GM18519 (cell line): ENCODE results near the gene MMP11.
"Not testable (repeated sequence)": the region's sequence is repeated elsewhere in the genome, so short reads cannot be mapped to it uniquely, and the experiment has no call there.

ENCODE experiments used
- ATAC-seq: cut with Tn5 transposase; IDR thresholded peaks from one replicate; pipeline ENCODE4 v1.9.1; 2021; ENCODE audit warnings: mild to moderate bottlenecking, moderate library complexity; ENCODE audit not compliant: unreplicated experiment, low FRiP score

The MMP11 gene, protein sequence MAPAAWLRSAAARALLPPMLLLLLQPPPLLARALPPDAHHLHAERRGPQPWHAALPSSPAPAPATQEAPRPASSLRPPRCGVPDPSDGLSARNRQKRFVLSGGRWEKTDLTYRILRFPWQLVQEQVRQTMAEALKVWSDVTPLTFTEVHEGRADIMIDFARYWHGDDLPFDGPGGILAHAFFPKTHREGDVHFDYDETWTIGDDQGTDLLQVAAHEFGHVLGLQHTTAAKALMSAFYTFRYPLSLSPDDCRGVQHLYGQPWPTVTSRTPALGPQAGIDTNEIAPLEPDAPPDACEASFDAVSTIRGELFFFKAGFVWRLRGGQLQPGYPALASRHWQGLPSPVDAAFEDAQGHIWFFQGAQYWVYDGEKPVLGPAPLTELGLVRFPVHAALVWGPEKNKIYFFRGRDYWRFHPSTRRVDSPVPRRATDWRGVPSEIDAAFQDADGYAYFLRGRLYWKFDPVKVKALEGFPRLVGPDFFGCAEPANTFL

DNA sequence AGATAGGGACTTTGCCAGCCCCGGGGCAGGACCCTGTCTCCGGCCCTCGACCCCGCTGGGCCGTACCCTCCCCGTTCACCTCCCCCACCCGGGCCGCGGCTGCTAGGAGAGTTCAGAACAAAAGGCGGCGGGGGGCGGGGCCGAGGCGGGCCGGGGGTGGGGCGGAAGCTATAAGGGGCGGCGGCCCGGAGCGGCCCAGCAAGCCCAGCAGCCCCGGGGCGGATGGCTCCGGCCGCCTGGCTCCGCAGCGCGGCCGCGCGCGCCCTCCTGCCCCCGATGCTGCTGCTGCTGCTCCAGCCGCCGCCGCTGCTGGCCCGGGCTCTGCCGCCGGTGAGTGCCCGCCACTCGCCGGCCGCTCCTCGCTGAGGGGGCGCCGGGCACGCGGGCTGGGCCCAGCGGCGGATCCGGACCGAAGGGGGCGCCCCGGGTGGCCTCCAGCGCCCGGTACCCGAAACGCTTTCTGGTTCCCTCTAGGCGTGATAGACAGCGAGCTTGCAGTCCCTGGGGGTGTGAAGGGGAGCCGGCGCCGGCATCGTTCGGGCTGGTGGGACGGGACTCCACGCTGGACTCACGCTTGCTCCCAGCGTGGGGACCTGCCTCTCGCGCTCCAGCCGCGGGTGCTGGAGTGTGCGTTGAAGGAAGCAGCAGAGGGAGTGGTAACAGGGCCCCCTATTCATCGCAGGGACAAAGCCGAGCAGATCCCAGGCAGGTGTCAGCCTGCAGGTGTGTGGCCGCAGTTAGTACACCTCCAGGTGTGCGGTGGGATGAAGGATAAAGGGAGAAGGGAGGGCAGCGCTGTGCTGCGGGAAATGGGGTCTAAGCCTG lies at the start of gene MMP11:
TSS of gene MMP11 (plus strand) at position 201 of the 825 bp plus-strand sequence. CDS start at position 223, 22 bp downstream.
- ATAC-seq = no peak

DNA sequence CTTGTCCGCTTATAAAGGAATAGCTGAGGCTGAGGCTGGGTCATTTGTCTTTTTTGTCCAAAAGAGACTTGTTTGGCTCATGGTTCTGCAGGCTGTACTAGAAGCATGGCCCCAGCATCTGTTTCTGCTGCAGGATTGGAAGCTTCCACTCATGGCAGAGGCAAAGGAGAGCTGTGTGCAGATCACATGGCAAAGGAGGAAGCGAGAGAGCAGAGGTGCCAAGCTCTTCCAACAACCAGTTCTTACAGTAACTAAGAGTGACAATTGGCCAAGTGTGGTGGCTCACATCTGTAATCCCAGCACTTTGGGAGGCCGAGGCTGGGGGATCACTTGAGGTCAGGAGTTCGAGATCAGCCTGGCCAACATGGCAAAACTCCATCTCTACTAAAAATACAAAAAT lies 44.5 kb upstream of the MMP11 start:
- ATAC-seq = not testable (repeated sequence)

- no peak for ATAC-seq
Measured at GRCh38 chr22:23737696-23738095, 35.0 kb upstream of the MMP11 start.

DNA sequence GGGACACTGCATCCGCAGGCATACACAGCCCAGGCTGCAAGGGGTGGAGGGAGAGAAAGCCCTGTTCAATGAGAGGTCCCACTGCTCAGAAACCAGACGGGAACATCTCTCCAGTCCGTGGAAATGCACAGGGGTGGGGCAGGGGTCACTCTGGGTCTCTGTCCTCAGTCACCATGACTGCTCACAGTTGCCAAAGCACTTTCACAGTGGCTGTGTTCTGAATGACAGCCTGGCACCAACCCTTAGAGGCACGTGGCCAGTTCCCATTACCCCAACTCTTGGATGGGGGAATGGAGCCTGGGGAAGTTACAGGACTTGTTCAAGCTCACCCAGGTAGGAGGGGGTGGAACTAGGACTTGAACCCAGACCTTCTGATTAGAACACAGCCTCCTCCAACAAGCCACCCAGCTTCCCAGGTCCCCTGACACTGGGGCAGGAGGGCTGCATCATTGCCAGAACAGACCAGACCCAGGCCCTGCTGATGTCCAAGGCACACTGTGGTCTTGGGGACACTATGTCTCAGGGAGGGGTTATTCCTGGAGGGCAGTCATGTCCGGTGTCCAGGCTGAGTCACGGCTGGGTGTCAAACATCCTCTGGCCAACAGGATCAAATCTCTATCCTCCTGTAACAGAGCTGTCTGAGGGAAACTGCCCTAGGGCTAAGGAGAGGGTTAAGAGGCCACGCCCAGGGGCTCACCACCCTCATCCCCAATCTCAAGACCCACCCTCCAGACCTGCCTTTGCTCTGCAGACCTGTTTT lies 30.0 kb upstream of the MMP11 start:
- ATAC-seq = no peak

- ATAC-seq = no peak
Measured at GRCh38 chr22:23743303-23743705, 29.3 kb upstream of the MMP11 start.

- no peak for ATAC-seq
Measured at GRCh38 chr22:23744001-23744400, 28.6 kb upstream of the MMP11 start.

- no peak for ATAC-seq
Measured at GRCh38 chr22:23744485-23744884, 28.2 kb upstream of the MMP11 start.

- no peak for ATAC-seq
Measured at GRCh38 chr22:23745791-23746190, 26.9 kb upstream of the MMP11 start.

DNA sequence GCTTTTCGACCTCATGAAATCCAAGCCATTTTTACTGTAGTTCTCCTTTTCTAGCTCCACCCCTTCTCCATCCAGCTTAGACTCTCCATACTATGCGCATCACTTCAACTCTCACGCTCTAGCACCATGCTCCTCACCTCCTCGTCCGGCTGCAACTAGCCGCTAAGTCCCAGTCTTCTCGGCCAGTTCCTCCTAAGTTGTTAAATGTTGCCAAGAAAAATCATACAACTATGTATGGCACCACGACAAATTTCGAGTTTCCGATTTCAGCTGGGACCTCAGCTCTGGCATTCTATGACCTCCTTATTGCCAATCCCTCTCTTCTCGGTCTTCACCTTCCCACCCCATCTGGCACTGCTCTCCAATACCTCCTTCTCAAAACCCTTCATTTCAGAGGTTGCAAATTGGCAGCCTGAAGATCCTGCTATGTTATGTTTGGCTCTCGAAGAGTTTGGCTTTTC lies 22.8 kb upstream of the MMP11 start:
- ATAC-seq = no peak

DNA sequence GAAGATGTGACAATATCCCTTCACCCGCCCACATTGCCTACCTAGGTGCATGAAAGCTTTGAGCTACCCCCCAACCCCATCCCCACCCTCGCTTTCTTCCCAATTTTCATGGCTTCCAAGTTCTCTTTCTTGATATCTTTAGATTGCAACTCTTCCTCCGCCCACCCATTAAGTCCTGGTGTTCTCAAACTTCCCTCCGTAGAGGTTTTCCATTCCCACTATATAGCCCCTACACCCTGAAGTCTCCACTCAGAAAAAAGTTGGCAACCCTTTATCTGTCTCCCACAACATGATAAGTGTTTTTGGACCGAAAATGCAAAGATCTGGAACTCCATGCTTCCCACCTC lies 22.3 kb upstream of the MMP11 start:
- no peak for ATAC-seq

DNA sequence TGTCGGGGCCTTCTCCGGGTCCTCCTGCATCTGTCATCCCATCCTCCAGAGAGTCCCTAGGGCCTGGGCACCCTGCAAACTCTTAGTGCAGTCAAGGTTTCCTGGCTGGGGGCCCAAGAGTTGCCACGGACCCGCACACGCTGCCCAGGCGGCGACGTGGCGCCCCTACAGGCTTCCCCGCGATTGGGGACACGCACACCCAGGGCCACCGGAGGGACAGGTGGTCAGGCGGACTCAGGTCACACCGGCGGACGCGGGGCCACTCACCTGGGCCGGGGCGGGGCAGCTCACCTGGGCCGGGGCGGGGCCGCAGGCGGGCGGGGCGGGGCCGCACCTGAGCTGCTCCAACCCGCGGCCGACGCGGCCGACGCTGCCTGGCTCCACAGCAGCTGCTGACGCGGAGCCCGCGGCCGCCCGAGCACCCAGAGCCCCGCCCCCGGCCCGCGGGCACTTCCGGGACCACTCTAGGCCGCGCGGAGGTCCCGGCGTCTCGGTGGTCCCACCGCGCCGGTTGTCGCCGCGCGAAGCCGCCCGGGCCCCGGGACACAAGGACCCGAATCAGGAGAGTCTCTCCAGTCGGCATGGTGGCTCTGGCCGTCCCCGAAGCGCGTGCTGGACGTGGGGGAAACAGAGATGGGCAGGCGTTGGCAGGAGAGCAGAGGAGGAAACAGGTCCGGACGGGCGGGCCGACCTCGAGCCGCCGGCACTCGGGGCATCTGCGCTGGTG lies 21.8 kb upstream of the MMP11 start, which contains the start of gene ZNF70:
TSS of gene ZNF70 (minus strand) at position 399 of the 727 bp plus-strand sequence. CDS start 5,972 bp downstream, outside the sequence.
- ATAC-seq = no peak

DNA sequence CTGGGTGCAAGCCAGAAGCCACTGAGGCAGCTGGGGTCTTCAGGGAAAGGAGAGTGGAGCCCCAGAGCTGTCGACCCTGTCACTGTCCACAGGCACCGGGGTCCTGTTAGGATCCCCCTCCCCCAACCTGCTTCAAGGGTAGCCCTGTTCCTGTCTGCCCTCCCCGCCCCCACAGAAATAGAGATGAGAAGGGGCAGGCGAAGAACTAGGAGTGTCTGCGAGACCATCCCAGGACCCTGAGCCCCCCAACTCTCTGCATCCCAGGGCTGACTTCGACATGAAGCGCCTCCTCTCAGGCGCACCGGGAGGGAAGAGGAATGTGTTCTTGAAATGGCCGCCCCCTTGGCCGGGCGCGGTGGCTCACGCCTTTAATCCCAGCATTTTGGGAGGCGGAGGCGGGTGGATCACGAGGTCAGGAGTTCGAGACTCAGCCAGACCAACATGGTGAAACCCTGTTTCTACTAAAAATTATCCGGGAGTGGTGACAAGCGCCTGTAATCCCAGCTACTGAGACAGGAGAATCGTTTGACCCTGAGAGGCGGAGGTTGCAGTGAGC lies 21.1 kb upstream of the MMP11 start:
- ATAC-seq = no peak

- no peak for ATAC-seq
Measured at GRCh38 chr22:23752090-23752691, 20.5 kb upstream of the MMP11 start.

- no peak for ATAC-seq
Measured at GRCh38 chr22:23752750-23753149, 19.9 kb upstream of the MMP11 start.

DNA sequence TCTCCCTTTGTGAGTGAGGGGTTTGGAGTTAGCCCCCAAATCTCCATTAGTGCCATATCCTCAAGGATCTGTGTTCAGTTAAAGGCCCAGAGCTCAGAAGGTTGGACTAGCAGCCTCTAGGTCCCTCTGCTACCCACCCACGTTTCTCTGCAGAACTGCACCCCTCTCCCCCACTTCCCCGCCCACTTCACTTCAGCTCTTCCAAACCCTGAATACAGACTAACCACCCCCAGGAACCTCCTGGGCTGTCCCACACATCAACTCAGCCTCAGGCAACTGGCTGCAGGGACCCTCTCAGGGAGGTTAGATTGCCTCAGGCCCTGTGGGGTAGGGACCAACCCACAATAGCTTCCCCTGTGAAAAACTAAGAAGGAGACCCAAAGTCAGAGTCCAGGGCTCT lies 19.3 kb upstream of the MMP11 start:
- ATAC-seq = no peak

DNA sequence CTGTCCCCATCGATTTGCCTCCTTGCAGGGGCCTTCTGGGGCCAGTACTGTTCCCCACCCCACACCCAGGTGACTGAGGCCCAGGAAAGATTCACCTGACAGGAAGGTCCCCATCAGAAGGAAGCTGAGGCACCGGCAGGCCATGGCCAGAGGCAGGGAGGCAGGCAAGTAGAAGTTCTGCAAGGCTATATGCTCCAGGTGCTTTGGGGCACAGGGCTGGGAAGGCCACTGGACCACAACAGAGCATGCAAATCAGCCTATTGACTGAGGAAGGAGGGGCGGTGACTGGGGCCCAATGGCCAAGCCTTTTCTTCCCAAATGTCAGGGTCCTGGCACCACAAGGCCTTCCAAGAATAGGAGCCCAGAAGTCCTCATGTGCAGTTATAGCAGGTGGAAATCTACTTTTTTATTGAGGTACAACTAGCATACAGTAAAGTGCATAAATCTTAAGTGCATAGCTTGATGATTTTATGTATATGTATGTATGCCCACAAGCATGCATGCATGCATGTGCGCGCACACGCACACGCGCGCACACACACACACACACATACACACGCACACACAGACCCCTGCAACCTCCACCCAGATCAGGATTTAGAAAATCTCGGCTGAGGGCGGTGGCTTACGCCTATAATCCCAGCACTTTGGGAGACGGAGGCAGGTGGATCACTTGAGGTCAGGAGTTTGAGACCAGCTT lies 18.3 kb upstream of the MMP11 start, which contains the start of gene VPREB3:
TSS of gene VPREB3 (minus strand) at position 206 of the 700 bp plus-strand sequence. CDS start at position 144, 62 bp downstream.
- ATAC-seq = no peak

- ATAC-seq = no peak
Measured at GRCh38 chr22:23754980-23755636, 17.5 kb upstream of the MMP11 start.

DNA sequence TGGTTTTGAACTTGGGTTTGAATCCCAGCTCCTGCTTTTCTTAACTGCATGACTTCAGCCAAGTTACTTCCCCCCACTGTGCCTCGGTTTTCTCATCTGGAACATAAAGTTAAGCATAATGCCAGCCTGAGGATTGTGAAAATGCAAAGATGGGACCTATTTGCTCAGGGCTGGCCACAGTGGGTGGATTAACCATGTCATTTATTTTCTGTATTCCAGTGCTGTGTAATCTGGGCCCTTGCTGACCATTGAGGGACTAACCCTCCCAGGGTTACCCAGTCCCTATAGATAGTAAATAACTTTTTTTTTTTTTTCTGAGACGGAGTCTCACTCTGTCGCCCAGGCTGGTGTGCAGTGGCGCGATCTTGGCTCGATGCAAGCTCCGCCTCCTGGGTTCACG lies 16.9 kb upstream of the MMP11 start:
- ATAC-seq = no peak
